HL-60 (cell line): ENCODE measurements around the gene ATP4A.

Experiments
- DNase-seq, 2 experiments: peaks; one replicate each; pipeline ENCODE4 v3.0.0-alpha.2; 2010 to 2020; ENCODE audit warnings: low read depth in 1 of 2, low spot score in 1 of 2
- H3K27ac ChIP-seq: fragments of 250-450 bp; sonication (Bioruptor Pico); replicated peaks from 2 replicates; pipeline ENCODE4 v1.5.1; 2020; ENCODE audit warnings: mild to moderate bottlenecking, moderate library complexity
- H3K27me3 ChIP-seq: fragments of 250-450 bp; sonication (Bioruptor Pico); 2 replicates; pipeline ENCODE4 v1.5.1; 2021; ENCODE audit warnings: mild to moderate bottlenecking, moderate library complexity; ENCODE audit not compliant: insufficient read depth, poor library complexity, severe bottlenecking
- H3K4me3 ChIP-seq: replicated peaks from 2 replicates; pipeline ENCODE4 v1.5.1; 2011; ENCODE audit warnings: mild to moderate bottlenecking, control low read depth, low read length; ENCODE audit not compliant: insufficient read depth
- CTCF ChIP-seq: IDR thresholded peaks from one replicate; pipeline ENCODE4 v1.5.1; 2011; ENCODE audit warnings: low read length, control low read depth, inconsistent platforms; ENCODE audit not compliant: insufficient read depth
- GABPA ChIP-seq: IDR thresholded peaks from 2 replicates; pipeline ENCODE4 v1.6.1; 2012; ENCODE audit warnings: low read depth
- POLR2AphosphoS5 ChIP-seq: IDR thresholded peaks from 2 replicates; pipeline ENCODE4 v1.6.1; 2012; ENCODE audit warnings: low read depth
- SPI1 ChIP-seq: IDR thresholded peaks from 2 replicates; pipeline ENCODE4 v1.6.1; 2012; ENCODE audit warnings: low read depth, mild to moderate bottlenecking, borderline replicate concordance
- TF ChIP-seq, protein P1 (sequence below): IDR thresholded peaks from 2 replicates; pipeline ENCODE4 v1.6.1; 2012; ENCODE audit warnings: low read depth; ENCODE audit not compliant: insufficient replicate concordance

The ATP4A gene

DNA sequence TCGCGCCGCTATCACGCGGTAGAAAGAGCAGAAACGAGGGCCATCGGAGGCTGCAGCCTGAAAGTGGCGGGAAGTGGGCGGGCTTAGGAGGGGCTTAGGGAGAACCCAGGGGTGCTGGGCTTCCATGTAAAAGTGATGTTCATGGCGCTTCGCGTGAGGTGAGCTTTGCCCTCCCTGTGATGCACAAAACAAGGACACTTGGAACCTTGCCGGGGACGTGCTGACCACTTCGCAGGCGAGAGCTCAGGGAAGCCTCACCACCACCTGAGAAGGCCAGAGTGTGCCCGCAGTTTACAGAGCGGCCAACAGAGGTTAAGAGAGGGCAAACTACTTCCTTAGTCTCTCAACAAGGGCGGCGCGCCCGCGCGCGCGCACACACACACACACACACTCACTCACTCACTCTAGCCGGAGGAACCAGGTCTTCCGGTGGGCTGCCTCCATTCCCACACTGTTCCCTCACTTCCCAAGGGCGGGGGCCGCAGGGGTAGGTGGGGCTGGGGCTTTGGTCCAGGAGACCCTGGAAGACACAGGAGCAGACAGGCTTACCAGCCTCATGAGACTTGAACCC lies 29.6 kb downstream of the ATP4A start:
- peak; percentile 17 to 38 for DNase-seq
- TF ChIP-seq SPI1 (no peak), POLR2AphosphoS5 (no peak), CTCF (no peak), GABPA (no peak)
- TF ChIP-seq, protein P1, sequence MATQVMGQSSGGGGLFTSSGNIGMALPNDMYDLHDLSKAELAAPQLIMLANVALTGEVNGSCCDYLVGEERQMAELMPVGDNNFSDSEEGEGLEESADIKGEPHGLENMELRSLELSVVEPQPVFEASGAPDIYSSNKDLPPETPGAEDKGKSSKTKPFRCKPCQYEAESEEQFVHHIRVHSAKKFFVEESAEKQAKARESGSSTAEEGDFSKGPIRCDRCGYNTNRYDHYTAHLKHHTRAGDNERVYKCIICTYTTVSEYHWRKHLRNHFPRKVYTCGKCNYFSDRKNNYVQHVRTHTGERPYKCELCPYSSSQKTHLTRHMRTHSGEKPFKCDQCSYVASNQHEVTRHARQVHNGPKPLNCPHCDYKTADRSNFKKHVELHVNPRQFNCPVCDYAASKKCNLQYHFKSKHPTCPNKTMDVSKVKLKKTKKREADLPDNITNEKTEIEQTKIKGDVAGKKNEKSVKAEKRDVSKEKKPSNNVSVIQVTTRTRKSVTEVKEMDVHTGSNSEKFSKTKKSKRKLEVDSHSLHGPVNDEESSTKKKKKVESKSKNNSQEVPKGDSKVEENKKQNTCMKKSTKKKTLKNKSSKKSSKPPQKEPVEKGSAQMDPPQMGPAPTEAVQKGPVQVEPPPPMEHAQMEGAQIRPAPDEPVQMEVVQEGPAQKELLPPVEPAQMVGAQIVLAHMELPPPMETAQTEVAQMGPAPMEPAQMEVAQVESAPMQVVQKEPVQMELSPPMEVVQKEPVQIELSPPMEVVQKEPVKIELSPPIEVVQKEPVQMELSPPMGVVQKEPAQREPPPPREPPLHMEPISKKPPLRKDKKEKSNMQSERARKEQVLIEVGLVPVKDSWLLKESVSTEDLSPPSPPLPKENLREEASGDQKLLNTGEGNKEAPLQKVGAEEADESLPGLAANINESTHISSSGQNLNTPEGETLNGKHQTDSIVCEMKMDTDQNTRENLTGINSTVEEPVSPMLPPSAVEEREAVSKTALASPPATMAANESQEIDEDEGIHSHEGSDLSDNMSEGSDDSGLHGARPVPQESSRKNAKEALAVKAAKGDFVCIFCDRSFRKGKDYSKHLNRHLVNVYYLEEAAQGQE = no peak
- Histone ChIP-seq H3K27ac (no peak overlapping the region), H3K27me3 (peaks cover 15% of the 10 kb centered on the region), H3K4me3 (no peak overlapping the region)

- no peak for DNase-seq
- no peak within 1 kb of the TSS for H3K4me3 ChIP-seq
- TF ChIP-seq GABPA (no peak), CTCF (no peak), POLR2AphosphoS5 (no peak), SPI1 (no peak)
- TF ChIP-seq, protein P1 = no peak
- H3K27me3 ChIP-seq = peaks cover 19% of the 10 kb centered on the region
- no peak within 1 kb of the TSS for H3K27ac ChIP-seq
Observed at GRCh38 chr19:35533201-35533821, 30.1 kb downstream of the ATP4A start, which contains the start of gene GAPDHS. TSS of gene GAPDHS (plus strand) at chr19:35533456. CDS start at chr19:35533528, 72 bp downstream.

DNA sequence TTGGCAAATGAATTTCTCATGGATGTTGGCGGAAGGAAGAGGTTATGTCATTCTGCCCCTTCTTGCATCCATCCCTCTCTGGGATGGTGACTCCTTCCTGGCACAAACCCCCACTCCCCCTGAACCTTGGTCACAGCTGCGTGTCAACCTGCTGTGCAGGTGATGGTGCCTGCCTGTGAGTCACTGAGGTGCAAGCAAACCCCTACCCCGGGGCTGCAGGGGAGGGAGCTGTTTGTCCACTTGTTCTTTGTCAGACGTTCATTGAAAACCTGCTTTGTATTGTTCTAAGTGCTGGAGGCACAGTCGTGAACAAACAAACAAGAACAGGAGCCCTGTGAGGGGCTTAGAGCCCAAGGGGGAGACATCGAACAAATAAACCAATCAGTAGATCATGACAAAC lies 32.2 kb downstream of the ATP4A start:
- TF ChIP-seq CTCF (no peak), POLR2AphosphoS5 (no peak)
- Histone ChIP-seq H3K27ac (no peak overlapping the region), H3K4me3 (no peak overlapping the region), H3K27me3 (peaks cover 19% of the 10 kb centered on the region)
- DNase-seq = no peak
